Smooth muscle cell (in vitro differentiated cells): ENCODE measurements around the gene NRXN2. TPM values are rescaled to one million over a fixed set of nuclear protein-coding genes. Genes with fewer than 3 reads are reported as not detected.
"Not testable (repeated sequence)": the region's sequence is repeated elsewhere in the genome, so short reads cannot be mapped to it uniquely, and the experiment has no call there.

Experiments used
- DNase-seq: peaks from one replicate; lab custom pipeline; 2025; ENCODE audit not compliant: unreplicated experiment; lab: John Stamatoyannopoulos, UW
- H2AFZ ChIP-seq: fragments of 200-600 bp; sonication (generic); 2 replicates; pipeline ENCODE4 v1.6.0; 2016; ENCODE audit warnings: antibody characterized with exemption, low read depth, mild to moderate bottlenecking
- H3F3A ChIP-seq: fragments of 200-600 bp; sonication (generic); 2 replicates; pipeline ENCODE4 v1.6.0; 2017; ENCODE audit warnings: antibody characterized with exemption, low read depth
- H3K27ac ChIP-seq: fragments of 200-600 bp; sonication (generic); 2 replicates; pipeline ENCODE4 v1.5.1; 2016; ENCODE audit warnings: low read depth, mild to moderate bottlenecking
- H3K27me3 ChIP-seq: fragments of 200-600 bp; sonication (generic); 2 replicates; pipeline ENCODE4 v1.6.1; 2016; ENCODE audit warnings: low read depth, mild to moderate bottlenecking
- H3K36me3 ChIP-seq: fragments of 200-600 bp; sonication (generic); 2 replicates; pipeline ENCODE4 v1.5.1; 2016; ENCODE audit warnings: low read depth
- H3K4me1 ChIP-seq: fragments of 200-600 bp; sonication (generic); 2 replicates; pipeline ENCODE4 v1.5.1; 2016; ENCODE audit warnings: low read depth
- H3K4me2 ChIP-seq: fragments of 200-600 bp; sonication (generic); 2 replicates; pipeline ENCODE4 v1.6.0; 2016; ENCODE audit warnings: mild to moderate bottlenecking
- H3K4me3 ChIP-seq: fragments of 200-600 bp; sonication (generic); 2 replicates; pipeline ENCODE4 v1.5.1; 2016; ENCODE audit warnings: mild to moderate bottlenecking
- H3K79me2 ChIP-seq: fragments of 200-600 bp; sonication (generic); 2 replicates; pipeline ENCODE4 v1.6.0; 2016; ENCODE audit warnings: low read depth, mild to moderate bottlenecking
- H3K9ac ChIP-seq: fragments of 200-600 bp; sonication (generic); 2 replicates; pipeline ENCODE4 v1.6.0; 2016; ENCODE audit warnings: low read depth
- H3K9me3 ChIP-seq: fragments of 200-600 bp; sonication (generic); replicated peaks from 2 replicates; pipeline ENCODE4 v1.5.1; 2016; ENCODE audit warnings: low read depth
- H4K20me1 ChIP-seq: fragments of 200-600 bp; sonication (generic); 2 replicates; pipeline ENCODE4 v1.6.0; 2016; ENCODE audit warnings: low read depth
- WGBS: methylation state at CpG from one replicate; pipeline ENCODE4 v1.1.7; 2016; ENCODE audit warnings: low lambda C conversion rate; 5-methylcytosine and 5-hydroxymethylcytosine counted together
- polyA plus RNA-seq: library from polyadenylated mRNA; unstranded; fragments of >200 nt; fragmentation: Nextera tagmentation; extraction: Ambion mirVana; gene quantifications from 2 replicates; pipeline ENCODE4 v1.2.1, GENCODE V29; 2016
- total RNA-seq: library from RNA; depleted of rRNA; stranded (reverse); fragments of >200 nt; gene quantifications from 2 replicates; pipeline ENCODE4 v1.2.3, GENCODE V29; 2014
- TF ChIP-seq, protein P1 (sequence below): fragments of 200-600 bp; sonication (generic); IDR thresholded peaks from 2 replicates; pipeline ENCODE4 v1.5.1; 2017; ENCODE audit warnings: borderline replicate concordance, mild to moderate bottlenecking, antibody characterized with exemption; ENCODE audit not compliant: insufficient read depth, poor library complexity, severe bottlenecking

The NRXN2 gene
- total and polyA plus RNA-seq, 2 experiments from 2014 or later, result 1.4 to 1.7 TPM

DNA sequence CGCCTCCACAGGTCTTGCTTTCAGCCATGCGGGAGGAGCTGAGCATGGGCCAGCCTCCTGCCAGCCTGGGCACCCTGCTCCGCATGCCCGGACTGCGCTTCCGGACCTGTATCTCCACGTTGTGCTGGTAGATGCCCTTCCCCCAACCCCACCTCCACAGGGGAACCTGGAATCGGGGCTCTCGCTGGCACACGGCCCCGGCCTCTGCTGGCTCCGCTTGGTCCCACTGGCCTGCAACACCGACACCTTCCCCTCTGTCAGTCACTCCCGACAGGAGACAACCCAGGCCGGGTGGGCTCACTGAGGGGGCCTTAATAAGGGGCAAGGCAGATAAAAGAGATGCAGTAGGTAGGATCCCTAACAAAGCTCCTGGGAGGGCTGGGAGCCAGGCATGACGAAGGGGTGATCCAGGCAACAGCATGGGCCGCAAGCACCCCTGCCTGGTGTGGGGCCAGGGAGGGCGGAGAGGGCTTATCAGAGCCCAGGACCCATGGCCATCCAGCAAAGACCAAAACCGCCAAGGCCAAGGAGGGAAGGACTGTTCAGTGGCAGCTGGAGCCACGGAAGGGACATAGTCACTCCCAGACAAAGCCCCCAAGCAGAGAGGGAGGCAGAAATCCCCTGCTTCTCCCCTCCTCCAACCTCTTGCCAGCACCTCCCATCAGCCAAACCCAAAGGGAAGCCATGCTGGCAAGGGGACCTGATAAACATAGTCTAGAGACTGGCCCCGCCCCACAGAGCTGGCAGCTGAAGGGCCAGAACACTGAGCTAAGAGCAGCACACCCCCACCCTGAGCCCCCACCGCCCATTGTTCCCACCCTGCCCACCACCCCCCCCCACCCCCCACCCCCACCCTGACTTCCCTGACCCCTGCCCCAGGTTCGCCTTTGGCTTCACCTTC, 124.0 kb downstream of the NRXN2 start:
- Histone ChIP-seq H3K79me2 (no peaks in the 10 kb centered on the region), H3K27ac (no peak overlapping the region), H3K9ac (no peak overlapping the region), H3K4me3 (no peak overlapping the region), H4K20me1 (no peaks in the 10 kb centered on the region), H3K36me3 (no peaks in the 10 kb centered on the region), H3K27me3 (no peaks in the 10 kb centered on the region), H3F3A (no peaks in the 10 kb centered on the region), H3K9me3 (no peaks in the 10 kb centered on the region), H3K4me1 (no peaks in the 10 kb centered on the region), H3K4me2 (no peak overlapping the region), H2AFZ (no peak overlapping the region)
- WGBS, result 93% methylated on average over 21 of the region's 23 CpGs
- TF ChIP-seq, protein P1, sequence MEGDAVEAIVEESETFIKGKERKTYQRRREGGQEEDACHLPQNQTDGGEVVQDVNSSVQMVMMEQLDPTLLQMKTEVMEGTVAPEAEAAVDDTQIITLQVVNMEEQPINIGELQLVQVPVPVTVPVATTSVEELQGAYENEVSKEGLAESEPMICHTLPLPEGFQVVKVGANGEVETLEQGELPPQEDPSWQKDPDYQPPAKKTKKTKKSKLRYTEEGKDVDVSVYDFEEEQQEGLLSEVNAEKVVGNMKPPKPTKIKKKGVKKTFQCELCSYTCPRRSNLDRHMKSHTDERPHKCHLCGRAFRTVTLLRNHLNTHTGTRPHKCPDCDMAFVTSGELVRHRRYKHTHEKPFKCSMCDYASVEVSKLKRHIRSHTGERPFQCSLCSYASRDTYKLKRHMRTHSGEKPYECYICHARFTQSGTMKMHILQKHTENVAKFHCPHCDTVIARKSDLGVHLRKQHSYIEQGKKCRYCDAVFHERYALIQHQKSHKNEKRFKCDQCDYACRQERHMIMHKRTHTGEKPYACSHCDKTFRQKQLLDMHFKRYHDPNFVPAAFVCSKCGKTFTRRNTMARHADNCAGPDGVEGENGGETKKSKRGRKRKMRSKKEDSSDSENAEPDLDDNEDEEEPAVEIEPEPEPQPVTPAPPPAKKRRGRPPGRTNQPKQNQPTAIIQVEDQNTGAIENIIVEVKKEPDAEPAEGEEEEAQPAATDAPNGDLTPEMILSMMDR, result no peak
- DNase-seq, result no peak

DNA sequence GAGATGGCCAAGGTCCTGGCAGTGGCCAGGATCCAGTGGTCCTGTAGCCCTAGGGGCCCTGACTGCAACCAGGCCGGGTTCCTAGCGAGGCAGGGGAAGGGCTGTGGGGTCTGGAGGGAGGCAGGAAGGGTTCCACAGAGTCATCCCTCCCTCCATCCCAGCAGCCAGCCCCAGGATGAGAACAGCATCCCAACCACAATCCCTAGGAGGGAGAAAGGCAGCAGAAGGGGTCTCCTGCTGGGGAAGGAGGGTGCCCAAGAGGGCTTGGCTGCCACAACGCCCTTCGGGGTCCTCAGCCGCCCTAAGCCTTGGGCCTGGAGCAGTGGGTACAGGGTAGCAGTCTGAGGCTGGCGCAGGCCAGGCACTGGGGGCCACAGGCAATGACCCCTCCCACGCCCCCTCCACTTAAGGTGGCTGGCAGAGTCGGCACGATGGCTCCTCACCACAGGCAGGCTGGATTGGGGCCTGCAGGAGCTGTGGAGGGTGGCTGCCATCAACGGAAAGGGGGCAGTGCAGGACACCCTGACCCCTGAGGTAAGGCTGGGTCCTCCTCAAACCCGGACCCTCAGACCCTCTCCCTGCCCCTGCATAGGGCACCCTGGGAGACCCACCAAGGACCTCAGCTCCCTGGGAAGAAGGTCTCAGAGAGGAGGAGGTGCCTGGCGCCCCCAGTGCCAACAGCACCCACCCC, 124.7 kb downstream of the NRXN2 start:
- DNase-seq, result no peak
- no peaks in the 10 kb centered on the region for H3K79me2 ChIP-seq
- no peak overlapping the region for H3K27ac ChIP-seq
- H3F3A ChIP-seq, result no peaks in the 10 kb centered on the region
- no peak overlapping the region for H2AFZ ChIP-seq
- no peaks in the 10 kb centered on the region for H4K20me1 ChIP-seq
- TF ChIP-seq, protein P1, result no peak
- H3K9me3 ChIP-seq, result no peaks in the 10 kb centered on the region
- no peaks in the 10 kb centered on the region for H3K4me1 ChIP-seq
- H3K27me3 ChIP-seq, result no peaks in the 10 kb centered on the region
- no peaks in the 10 kb centered on the region for H3K36me3 ChIP-seq
- no peak overlapping the region for H3K9ac ChIP-seq
- no peak overlapping the region for H3K4me3 ChIP-seq
- WGBS, result 91% methylated on average over 12 of the region's 12 CpGs
- no peak overlapping the region for H3K4me2 ChIP-seq

DNA sequence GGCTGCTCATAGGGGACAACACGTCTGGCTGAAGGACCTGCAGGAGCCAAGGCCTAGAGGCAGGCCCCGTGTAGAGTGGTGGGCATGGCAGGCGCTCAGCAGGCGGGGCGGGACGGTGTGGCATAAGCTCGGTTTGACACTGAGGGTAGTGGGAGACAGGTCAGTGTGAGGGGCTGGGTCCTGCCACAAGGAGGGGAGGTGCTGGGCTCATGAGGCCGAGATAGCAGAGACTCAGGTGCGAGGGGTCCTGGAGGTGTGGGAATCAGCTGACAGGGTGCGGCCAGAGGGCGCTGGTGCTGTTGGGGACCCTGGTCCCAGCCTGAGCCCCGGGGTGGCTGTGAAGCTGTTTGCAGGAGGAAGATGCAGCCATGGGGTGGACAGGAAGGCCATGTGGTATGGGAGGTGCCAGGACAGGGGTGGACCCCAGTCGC, 125.3 kb downstream of the NRXN2 start:
- Histone ChIP-seq H3K36me3 (no peaks in the 10 kb centered on the region), H3K27me3 (no peaks in the 10 kb centered on the region), H4K20me1 (no peaks in the 10 kb centered on the region), H3F3A (no peaks in the 10 kb centered on the region), H3K9ac (no peak overlapping the region), H2AFZ (no peak overlapping the region), H3K4me2 (no peak overlapping the region), H3K79me2 (no peaks in the 10 kb centered on the region), H3K27ac (no peak overlapping the region), H3K9me3 (no peaks in the 10 kb centered on the region), H3K4me3 (no peak overlapping the region), H3K4me1 (no peaks in the 10 kb centered on the region)
- TF ChIP-seq, protein P1, result no peak
- DNase-seq, result no peak
- 94% methylated on average over 13 of the region's 13 CpGs for WGBS

DNA sequence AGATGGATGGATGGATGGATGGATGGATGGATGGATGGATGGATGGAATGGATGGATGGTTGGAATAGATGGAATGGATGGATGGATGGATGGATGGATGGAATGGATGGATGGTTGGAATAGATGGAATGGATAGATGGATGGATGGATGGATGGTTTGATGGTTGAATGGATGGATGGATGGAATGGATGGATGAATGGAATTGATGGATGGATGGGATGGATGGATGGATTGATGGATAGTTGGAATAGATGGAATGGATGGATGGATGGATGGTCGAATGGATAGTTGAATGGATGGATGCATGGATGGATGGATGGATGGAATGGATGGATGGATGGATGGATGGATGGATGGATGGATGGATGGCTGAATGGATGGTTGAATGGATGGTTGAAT, 127.1 kb downstream of the NRXN2 start:
- H3K36me3 ChIP-seq, H3K79me2 ChIP-seq, H3K9ac ChIP-seq, H3K9me3 ChIP-seq, H3K27ac ChIP-seq, H3K27me3 ChIP-seq, H3K4me2 ChIP-seq, DNase-seq, H2AFZ ChIP-seq, H3K4me1 ChIP-seq, H3F3A ChIP-seq, H4K20me1 ChIP-seq, H3K4me3 ChIP-seq: not testable (repeated sequence)
- 70% methylated on average over 1 of the region's 1 CpG for WGBS
